ENCODE measurements around the gene TTN.

- TF ChIP-seq CTCF (IDR thresholded peaks at IDR 0.05) (no peak), EZH2 (IDR thresholded peaks at IDR 0.05; ENCODE audit: borderline replicate concordance, insufficient read depth, low read depth, low read length, poor library complexity, severe bottlenecking) (no peak)
These were observed 276.1 kb downstream of the TTN start for GRCh38 chr2:178531168-178531567.

Data from B cell (primary cell).